IPS-18c (cell line): ENCODE data around the gene KCNQ2.

Source experiments
- H3K4me3 ChIP-seq: 2 replicates; pipeline ENCODE4 v1.7.0; 2013; ENCODE audit warnings: low read depth, mild to moderate bottlenecking, low read length, moderate library complexity; ENCODE audit not compliant: insufficient read depth
- H3K9me3 ChIP-seq: one replicate; pipeline ENCODE4 v1.6.1; 2013; ENCODE audit warnings: mild to moderate bottlenecking, low read length, moderate library complexity; ENCODE audit not compliant: control insufficient read depth, insufficient read depth

KCNQ2 gene

DNA sequence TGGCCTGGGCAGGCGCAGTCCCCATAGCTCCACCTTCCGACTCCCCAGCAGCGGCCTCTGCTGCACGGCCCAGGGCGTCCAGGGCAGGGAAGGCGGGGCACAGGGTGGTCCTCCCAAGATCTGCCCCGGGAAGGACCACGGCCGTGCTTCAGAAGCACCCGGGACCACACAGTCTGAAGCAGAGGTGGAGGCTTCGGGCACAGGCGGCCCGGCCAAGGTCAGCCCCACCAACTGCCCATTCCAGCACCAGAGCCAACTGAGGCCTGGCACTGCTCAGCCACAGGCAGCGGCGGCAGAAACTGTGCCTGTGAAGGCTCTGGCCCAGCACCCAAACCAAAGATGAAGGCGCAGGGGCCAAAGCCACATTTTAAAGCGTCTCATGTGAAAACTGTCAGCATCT is 20.6 kb downstream of the KCNQ2 start:
- Histone ChIP-seq H3K4me3 (no peak overlapping the region), H3K9me3 (no peaks in the 10 kb centered on the region)

DNA sequence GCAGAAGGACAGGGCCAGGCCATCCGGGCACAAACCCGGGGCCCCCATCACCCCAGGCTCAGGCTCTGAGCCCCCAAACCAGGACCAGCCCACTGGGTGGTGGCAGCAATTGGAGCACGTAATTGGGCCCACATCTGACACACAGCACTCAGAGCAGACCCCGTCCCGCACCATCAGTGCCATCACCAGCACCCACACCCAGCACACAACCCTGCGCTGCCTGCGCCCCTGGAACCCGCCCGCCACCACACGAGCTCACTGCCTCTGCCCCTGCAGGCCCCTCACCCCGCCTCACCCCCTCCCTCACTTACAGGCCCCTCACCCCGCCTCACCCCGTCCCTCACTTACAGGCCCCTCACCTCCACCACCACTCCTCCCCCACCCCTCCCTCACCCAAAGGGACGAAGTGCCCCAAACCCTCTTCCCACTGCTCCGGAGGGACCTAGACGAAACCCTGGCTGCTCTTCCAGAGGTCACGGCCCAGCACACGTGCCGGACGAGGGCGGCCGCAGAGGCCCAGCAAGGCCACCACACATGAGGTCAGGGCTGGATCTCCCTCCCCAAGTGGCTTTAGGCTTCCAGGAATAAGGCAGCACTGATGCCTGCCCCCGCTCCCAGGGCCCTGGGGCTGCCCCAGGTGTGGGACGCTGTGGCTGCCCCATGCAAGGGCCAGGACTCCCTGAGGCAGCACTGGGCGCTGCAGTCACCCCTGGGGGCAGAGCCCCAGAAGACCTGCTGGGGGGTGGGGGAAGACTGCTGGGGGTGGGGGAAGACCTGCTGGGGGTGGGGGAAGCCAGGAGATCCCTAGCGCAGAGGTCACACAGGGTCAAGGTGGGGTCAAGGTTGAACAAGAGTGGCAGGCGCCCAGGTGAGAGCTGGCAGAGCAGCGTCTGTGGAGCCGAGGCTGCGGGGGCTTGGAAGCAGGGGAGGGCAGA is 22.4 kb downstream of the KCNQ2 start:
- no peak overlapping the region for H3K4me3 ChIP-seq
- no peaks in the 10 kb centered on the region for H3K9me3 ChIP-seq

DNA sequence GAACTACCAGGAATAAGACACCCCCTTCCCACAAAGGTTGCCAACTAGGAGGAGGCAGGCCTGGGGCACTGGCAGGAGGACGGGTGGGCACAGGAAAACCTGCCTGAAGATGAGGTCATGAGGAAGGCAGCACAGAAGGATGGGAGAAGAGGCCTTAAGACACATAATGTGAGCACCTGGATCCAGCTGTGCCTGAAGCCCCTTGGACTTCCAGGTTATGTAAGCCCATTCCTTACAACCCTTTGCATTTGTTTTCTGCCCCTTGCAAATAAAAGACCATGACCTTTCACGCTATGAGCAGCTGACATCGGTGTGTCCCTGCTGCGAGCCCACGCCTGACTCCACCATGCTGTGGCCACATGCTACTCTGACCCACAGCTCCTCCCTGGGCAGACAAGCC is 23.4 kb downstream of the KCNQ2 start:
- Histone ChIP-seq H3K4me3 (no peak overlapping the region), H3K9me3 (peaks cover 2% of the 10 kb centered on the region)

DNA sequence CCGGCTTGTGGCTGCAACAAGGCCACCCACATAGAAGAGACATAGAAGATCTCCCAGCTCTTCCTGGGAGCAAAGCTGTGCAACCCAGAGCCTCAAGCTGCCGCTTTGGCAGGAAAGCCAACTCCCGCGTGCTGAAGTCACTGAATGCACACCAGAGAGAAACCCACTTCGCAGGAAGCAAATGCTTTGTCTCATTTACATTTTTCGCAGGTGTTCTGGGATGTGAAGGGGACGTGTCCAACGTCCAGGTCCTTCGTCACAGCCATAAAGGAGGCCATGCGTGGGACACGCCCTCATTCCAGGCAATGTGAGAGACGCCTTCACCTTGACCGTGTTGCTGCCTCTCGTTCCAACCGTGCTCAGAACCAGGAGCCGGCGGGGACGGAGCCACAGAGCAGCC is 24.4 kb downstream of the KCNQ2 start:
- peaks cover 2% of the 10 kb centered on the region for H3K9me3 ChIP-seq
- no peak overlapping the region for H3K4me3 ChIP-seq

DNA sequence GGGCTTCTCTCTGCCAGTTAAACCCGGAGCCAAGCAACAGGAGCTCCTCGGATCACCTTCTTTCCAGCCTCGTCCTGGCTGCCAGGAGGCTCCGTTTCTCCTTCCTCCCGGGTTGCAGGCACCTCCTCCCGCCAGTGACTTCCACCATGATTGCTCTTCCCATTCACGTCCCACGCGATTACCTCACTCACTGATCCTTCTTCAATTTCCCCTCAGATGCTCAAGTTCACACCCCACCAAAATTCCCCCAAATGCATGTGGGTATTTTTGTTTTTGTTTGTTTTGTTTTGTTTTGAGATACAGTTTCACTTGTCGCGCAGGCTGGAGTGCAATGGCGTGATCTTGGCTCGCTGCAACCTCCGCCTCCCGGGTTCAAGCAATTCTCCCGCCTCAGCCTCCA is 25.1 kb downstream of the KCNQ2 start:
- H3K9me3 ChIP-seq: peaks cover 2% of the 10 kb centered on the region

DNA sequence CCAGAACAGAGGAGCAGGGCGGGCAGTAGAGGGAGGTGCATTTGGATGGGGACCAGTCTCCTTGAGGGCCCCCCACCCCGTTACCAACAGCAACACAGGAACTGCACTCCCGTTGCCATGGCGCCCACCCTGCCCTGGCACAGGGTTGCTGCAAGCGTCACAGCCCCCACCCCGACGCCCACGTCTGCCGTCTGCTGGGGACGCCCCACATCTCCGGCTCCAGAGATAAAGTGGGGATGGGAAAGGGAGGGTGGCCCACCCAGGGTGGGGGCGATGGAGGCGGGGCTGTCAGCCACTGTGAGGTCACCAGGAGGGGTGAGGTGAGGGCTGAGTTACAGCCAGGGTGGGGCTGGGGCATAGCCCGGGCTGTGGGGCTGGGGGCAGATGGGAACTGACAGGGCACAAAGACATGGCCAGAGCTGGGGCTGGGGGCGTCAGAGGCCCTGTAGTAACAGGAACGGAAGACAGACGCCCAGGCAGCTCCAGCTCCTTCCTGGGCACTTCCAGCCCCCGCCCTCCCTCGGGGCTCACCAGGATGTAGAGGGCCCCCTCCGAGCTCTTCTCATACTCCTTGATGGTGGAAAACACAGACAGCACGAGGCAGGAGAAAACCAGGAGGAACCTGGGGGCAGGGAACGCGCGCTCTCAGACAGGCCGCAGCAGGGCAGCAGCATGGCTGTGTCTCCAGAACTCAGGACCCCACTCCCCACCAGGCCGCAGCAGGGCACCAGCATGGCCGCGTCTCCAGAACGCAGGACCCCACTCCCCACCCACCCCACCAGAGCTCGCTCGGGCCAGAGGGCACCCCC is 26.0 kb downstream of the KCNQ2 start:
- H3K9me3 ChIP-seq: peaks cover 2% of the 10 kb centered on the region

More for the DNA sequence above, 25.1 kb downstream of the KCNQ2 start:
- no peak overlapping the region for H3K4me3 ChIP-seq

DNA sequence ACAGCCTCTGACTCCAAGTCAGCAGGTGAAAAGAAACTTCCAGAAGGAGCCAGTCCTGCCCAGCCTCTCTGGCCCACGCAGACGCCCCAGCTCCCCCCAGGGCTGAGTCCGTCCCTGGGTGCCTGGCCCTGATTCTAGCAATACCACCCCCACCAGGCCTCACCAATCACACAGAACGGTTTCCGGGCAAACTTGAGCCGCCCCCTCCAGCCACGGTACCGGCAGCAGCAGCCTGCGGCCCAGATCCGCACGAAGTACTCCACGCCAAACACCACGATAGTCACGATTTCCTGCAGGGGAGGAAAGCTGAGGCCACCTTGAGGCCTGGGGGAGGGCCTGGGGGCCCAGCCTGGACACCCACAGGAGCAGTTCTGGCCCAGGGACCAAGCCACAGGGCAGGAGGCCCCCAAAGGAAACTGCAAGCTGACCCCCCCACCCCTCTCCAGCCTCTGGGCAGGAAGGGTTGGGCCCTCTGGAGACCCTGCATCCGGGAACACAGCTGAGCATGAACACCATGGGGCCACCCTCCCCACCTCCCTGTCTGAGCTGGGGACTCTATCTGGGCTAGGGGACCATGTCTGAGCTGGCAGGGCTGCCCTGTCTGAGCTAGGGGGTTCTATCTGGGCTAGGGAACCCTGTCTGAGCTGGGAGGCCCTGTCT is 27.2 kb downstream of the KCNQ2 start:
- Histone ChIP-seq H3K4me3 (no peak overlapping the region), H3K9me3 (peaks cover 2% of the 10 kb centered on the region)

More for the DNA sequence above, 26.0 kb downstream of the KCNQ2 start:
- no peak overlapping the region for H3K4me3 ChIP-seq

GRCh38 chr20:63444548-63444947 is 27.9 kb downstream of the KCNQ2 start:
- no peak overlapping the region for H3K4me3 ChIP-seq
- H3K9me3 ChIP-seq: peaks cover 2% of the 10 kb centered on the region

GRCh38 chr20:63443606-63444395 is 28.7 kb downstream of the KCNQ2 start:
- no peak overlapping the region for H3K4me3 ChIP-seq
- peaks cover 2% of the 10 kb centered on the region for H3K9me3 ChIP-seq

DNA sequence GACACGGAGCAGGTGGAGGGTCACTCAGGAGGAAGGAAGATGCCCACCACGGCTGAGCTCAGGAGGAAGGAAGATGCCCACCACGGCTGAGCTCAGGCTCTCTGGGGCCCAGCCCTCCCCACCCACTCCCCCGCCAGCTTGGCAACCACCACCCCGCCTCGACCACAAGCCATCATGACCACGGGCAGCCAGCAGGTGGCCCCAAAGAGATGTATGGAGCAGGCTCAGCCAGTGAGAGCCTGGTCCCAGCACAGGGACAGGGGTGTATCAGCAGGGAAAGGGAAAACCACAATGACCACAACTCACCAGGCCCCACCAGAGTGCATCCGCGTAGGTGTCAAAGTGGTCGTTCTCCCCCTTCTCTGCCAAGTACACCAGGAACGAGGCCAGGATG is 30.4 kb downstream of the KCNQ2 start:
- Histone ChIP-seq H3K9me3 (peaks cover 2% of the 10 kb centered on the region), H3K4me3 (no peak overlapping the region)

- no peak overlapping the region for H3K4me3 ChIP-seq
- peaks cover 2% of the 10 kb centered on the region for H3K9me3 ChIP-seq
Measured at GRCh38 chr20:63441136-63442099, 31.0 kb downstream of the KCNQ2 start.

GRCh38 chr20:63440366-63440955 is 32.0 kb downstream of the KCNQ2 start:
- Histone ChIP-seq H3K4me3 (no peak overlapping the region), H3K9me3 (peaks cover 2% of the 10 kb centered on the region)

DNA sequence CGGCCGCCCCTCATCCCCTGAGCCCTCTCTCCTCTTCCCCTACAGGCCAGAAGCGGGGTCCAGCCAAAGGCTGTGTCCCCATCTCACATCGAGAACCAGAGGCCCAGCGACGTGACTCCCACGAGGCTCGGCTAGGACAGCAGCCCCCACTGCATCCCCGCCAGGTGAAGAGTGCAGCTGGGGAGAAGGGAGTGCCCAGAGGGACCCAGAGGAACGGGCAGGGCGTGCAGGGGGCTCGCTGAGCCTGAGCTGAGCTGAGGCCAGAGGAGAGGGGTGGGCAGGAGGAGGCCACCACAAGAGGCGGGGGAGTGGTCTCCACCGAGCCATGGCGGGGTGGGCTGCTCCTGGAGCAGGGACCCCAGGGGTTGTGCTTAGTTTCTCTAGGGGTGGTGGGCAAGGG is 32.6 kb downstream of the KCNQ2 start:
- H3K4me3 ChIP-seq: no peak overlapping the region
- peaks cover 2% of the 10 kb centered on the region for H3K9me3 ChIP-seq

DNA sequence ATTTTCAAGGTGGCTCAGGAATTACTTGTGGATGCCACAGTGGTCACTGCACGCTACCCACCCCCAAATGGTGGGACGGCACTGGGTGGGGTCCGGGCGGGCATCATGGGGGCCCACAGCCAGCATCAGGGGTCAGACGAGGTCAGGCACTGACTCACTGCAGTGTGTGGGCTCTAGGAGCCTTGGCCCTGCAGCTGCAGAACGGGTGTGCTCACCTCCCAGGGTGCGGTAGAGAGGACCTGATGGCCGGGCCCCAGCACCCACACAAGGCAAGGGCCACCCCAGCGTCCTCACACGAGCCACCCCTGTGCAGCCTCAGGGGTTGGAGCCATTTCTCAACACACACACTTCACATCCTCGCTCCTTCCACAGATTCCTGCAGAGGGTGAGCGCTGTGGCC is 34.3 kb downstream of the KCNQ2 start:
- no peaks in the 10 kb centered on the region for H3K9me3 ChIP-seq
- H3K4me3 ChIP-seq: no peak overlapping the region

GRCh38 chr20:63435552-63435951 is 36.9 kb downstream of the KCNQ2 start:
- no peak overlapping the region for H3K4me3 ChIP-seq
- no peaks in the 10 kb centered on the region for H3K9me3 ChIP-seq
